Spleen (tissue), 11 donors: ENCODE measurements around the gene CBLN1. TPM values are rescaled to one million over a fixed set of nuclear protein-coding genes. Genes with fewer than 3 reads are reported as not detected.
A peak's percentile ranks its signal among the peaks of the same experiment; 100 is the strongest.

Experiments used
- DNase-seq: peaks from one replicate; pipeline ENCODE4 v3.0.0-alpha.2; 2020
- H3K27ac ChIP-seq, 8 donors: fragments of 200-600 bp; sonication (generic) in 7 of 8; 1 replicate in 4 of 8; 2 replicates in 4 of 8; pipeline versions ENCODE4 v1.5.0 to v1.8.0; 2016 to 2021; ENCODE audit warnings: inconsistent platforms in 4 of 8, mild to moderate bottlenecking in 4 of 8, moderate library complexity in 1 of 8
- H3K27me3 ChIP-seq, 7 donors: fragments of 200-600 bp; sonication (generic) in 6 of 7; replicated peaks in 1 of 7; 1 replicate in 4 of 7; 2 replicates in 3 of 7; pipeline versions ENCODE4 v1.5.0 to v1.8.0; 2016 to 2021; ENCODE audit warnings: inconsistent platforms in 3 of 7, mild to moderate bottlenecking in 1 of 7
- H3K36me3 ChIP-seq, 6 donors: fragments of 200-600 bp; sonication (generic) in 5 of 6; 1 replicate in 4 of 6; 2 replicates in 2 of 6; pipeline versions ENCODE4 v1.5.0 to v1.8.0; 2016 to 2021; ENCODE audit warnings: inconsistent platforms in 2 of 6
- H3K4me1 ChIP-seq, 6 donors: fragments of 200-600 bp; sonication (generic) in 5 of 6; 1 replicate in 3 of 6; 2 replicates in 3 of 6; pipeline versions ENCODE4 v1.5.0 to v1.8.0; 2016 to 2021; ENCODE audit warnings: inconsistent platforms in 3 of 6
- H3K4me3 ChIP-seq, 8 donors: fragments of 200-600 bp; sonication (generic) in 7 of 8; 1 replicate in 4 of 8; 2 replicates in 4 of 8; pipeline versions ENCODE4 v1.5.0 to v1.8.0; 2016 to 2021; ENCODE audit warnings: inconsistent platforms in 4 of 8, mild to moderate bottlenecking in 4 of 8, moderate library complexity in 2 of 8
- H3K9me3 ChIP-seq, 8 donors: fragments of 200-600 bp; sonication (generic) in 7 of 8; 1 replicate in 4 of 8; 2 replicates in 4 of 8; pipeline versions ENCODE4 v1.5.0 to v1.8.0; 2016 to 2021; ENCODE audit warnings: inconsistent platforms in 4 of 8
- CTCF ChIP-seq, 11 experiments: fragments of 200-600 bp in 7 of 11; fragments of 450-650 bp in 4 of 11; sonication (generic) in 4 of 11; IDR thresholded peaks in 8 of 11; conservative IDR thresholded peaks in 3 of 11; 1 replicate in 7 of 11; 2 replicates in 4 of 11; pipeline versions ENCODE4 v1.4.0 to v1.8.0; 2016 to 2021; ENCODE audit warnings: antibody characterized with exemption in 11 of 11, inconsistent platforms in 4 of 11, mild to moderate bottlenecking in 1 of 11
- POLR2A ChIP-seq, 3 donors: fragments of 450-650 bp; IDR thresholded peaks; one replicate each; pipeline ENCODE4 v1.5.1; 2017; ENCODE audit warnings: antibody characterized with exemption in 3 of 3, mild to moderate bottlenecking in 1 of 3
- POLR2AphosphoS5 ChIP-seq, 3 donors: sonication (generic); formaldehyde crosslinking; IDR thresholded peaks; one replicate each; pipeline ENCODE4 v1.5.1; 2017; ENCODE audit warnings: antibody characterized with exemption in 3 of 3
- WGBS, 5 donors: extraction: QIAGEN DNeasy Blood & Tissue Kit in 3 of 5; methylation state at CpG; one replicate each; pipeline versions ENCODE4 v1.1.5 to v1.1.7; 2013 to 2018; 5-methylcytosine and 5-hydroxymethylcytosine counted together
- intact Hi-C: fragments of 100-400 bp; cut with DNase I; formaldehyde crosslinking; loops from one replicate; pipeline ENCODE4 v1.15.0; 2023; ENCODE audit warnings: low total_unique reads
- polyA plus RNA-seq, 3 donors: library from polyadenylated mRNA; stranded (reverse); fragments of 200-250 nt; gene quantifications; one replicate each; pipeline ENCODE4 v1.2.1, GENCODE V29; 2013
- total RNA-seq, 7 donors: library from RNA; depleted of rRNA in 3 of 7; stranded (reverse); fragments of >200 nt in 3 of 7; fragmentation: NEBNext Ultra II Directional in 4 of 7; extraction: Animal tissue kit (Norgen Biotek cat#: 25700) in 4 of 7; gene quantifications; one replicate each; pipeline versions ENCODE4 v1.1.0 to v1.2.1, GENCODE V29; 2016 to 2021
- donor health status: healthy with polysubstance abuse.
- donor health status: DM: no; HTN: no; CAD: no; lungs with moderate emphysema.
- donor health status: DM: no; HTN: no; CAD: no.
- donor health status: Bipolar disorder and iron deficiency.
- donor health status: healthy.
- donor health status: DM: no; HTN: no; CAD: no.
- donor health status: DM: yes; HTN: yes; CAD: no.

The CBLN1 gene
- total and polyA plus RNA-seq, 10 donors = 0.02 to 0.03 TPM; not detected in 8

GRCh38 chr16:49277386-49277742 lies 4.3 kb downstream of the CBLN1 start:
- 3 to 10% (median 6%) methylated on average over 18 of the region's 18 CpGs for WGBS, 5 donors
- H3K4me1 ChIP-seq = peaks cover 0 to 58% (median 22%) of the 10 kb centered on the region in 6 donors
- TF ChIP-seq CTCF (IDR thresholded peaks at IDR 0.05 in 8 of 11, conservative IDR thresholded peaks at IDR 0.05 in 3 of 11) = no peak
- no peak for TF ChIP-seq POLR2A (IDR thresholded peaks at IDR 0.05)
- no peak for TF ChIP-seq POLR2AphosphoS5 (IDR thresholded peaks at IDR 0.05)
- no peak overlapping the region for H3K27ac ChIP-seq
- H3K9me3 ChIP-seq = peaks cover 0 to 6% (median 0%) of the 10 kb centered on the region in 8 donors
- H3K27me3 ChIP-seq = peaks cover 11 to 100% (median 92%) of the 10 kb centered on the region in 7 donors
- no peaks in the 10 kb centered on the region for H3K36me3 ChIP-seq
- DNase-seq = no peak
- peak overlapping the region in 1 of 8 donors; percentile 37 for H3K4me3 ChIP-seq
- intact Hi-C loops = no loop called here

GRCh38 chr16:49276646-49277385 lies 4.8 kb downstream of the CBLN1 start:
- H3K4me1 ChIP-seq = peaks cover 0 to 55% (median 21%) of the 10 kb centered on the region in 6 donors
- DNase-seq = no peak
- no peak overlapping the region for H3K27ac ChIP-seq
- H3K27me3 ChIP-seq = peaks cover 11 to 100% (median 90%) of the 10 kb centered on the region in 7 donors
- WGBS, 5 donors = 11 to 17% (median 13%) methylated on average over 12 to 19 of the region's 19 CpGs
- H3K36me3 ChIP-seq = no peaks in the 10 kb centered on the region
- H3K4me3 ChIP-seq = no peak overlapping the region
- TF ChIP-seq POLR2A (IDR thresholded peaks at IDR 0.05) (no peak), CTCF (IDR thresholded peaks at IDR 0.05 in 8 of 11, conservative IDR thresholded peaks at IDR 0.05 in 3 of 11) (no peak), POLR2AphosphoS5 (IDR thresholded peaks at IDR 0.05) (no peak)
- intact Hi-C loops = no loop called here
- H3K9me3 ChIP-seq = peaks cover 0 to 3% (median 0%) of the 10 kb centered on the region in 8 donors

GRCh38 chr16:49275870-49276269 lies 5.8 kb downstream of the CBLN1 start:
- H3K27me3 ChIP-seq = peaks cover 11 to 99% (median 80%) of the 10 kb centered on the region in 7 donors
- TF ChIP-seq CTCF (IDR thresholded peaks at IDR 0.05 in 8 of 11, conservative IDR thresholded peaks at IDR 0.05 in 3 of 11) (no peak), POLR2A (IDR thresholded peaks at IDR 0.05) (no peak), POLR2AphosphoS5 (IDR thresholded peaks at IDR 0.05) (no peak)
- H3K9me3 ChIP-seq = no peaks in the 10 kb centered on the region
- no peaks in the 10 kb centered on the region for H3K36me3 ChIP-seq
- intact Hi-C loops = no loop called here
- peaks cover 0 to 46% (median 17%) of the 10 kb centered on the region in 6 donors for H3K4me1 ChIP-seq
- 10 to 52% (median 33%) methylated on average over 2 to 5 of the region's 5 CpGs for WGBS, 5 donors
- H3K27ac ChIP-seq = no peak overlapping the region
- no peak overlapping the region for H3K4me3 ChIP-seq
- DNase-seq = no peak

- Histone ChIP-seq H3K27ac (no peak overlapping the region), H3K4me3 (no peak overlapping the region), H3K36me3 (no peaks in the 10 kb centered on the region), H3K27me3 (peaks cover 11 to 98% (median 74%) of the 10 kb centered on the region in 7 donors), H3K9me3 (no peaks in the 10 kb centered on the region), H3K4me1 (peaks cover 0 to 39% (median 15%) of the 10 kb centered on the region in 6 donors)
- WGBS, 5 donors = 3 to 6% (median 4%) methylated on average over 11 to 34 of the region's 34 CpGs
- intact Hi-C loops = no loop called here
- DNase-seq = no peak
- TF ChIP-seq CTCF (IDR thresholded peaks at IDR 0.05 in 8 of 11, conservative IDR thresholded peaks at IDR 0.05 in 3 of 11) = no peak
- no peak for TF ChIP-seq POLR2A (IDR thresholded peaks at IDR 0.05)
- TF ChIP-seq POLR2AphosphoS5 (IDR thresholded peaks at IDR 0.05) = no peak
Measured at GRCh38 chr16:49275050-49275730, 6.4 kb downstream of the CBLN1 start.
